Pulmonary artery endothelial cell (primary cell): ENCODE data around the gene MAGI2. TPM values are rescaled to one million over a fixed set of nuclear protein-coding genes. Genes with fewer than 3 reads are reported as not detected.
"Not testable (repeated sequence)": the region's sequence is repeated elsewhere in the genome, so short reads cannot be mapped to it uniquely, and the experiment has no call there.

Experiments used
- DNase-seq: peaks from one replicate; pipeline ENCODE4 v3.0.0-alpha.2; 2011; ENCODE audit warnings: low read depth, low spot score
- total RNA-seq: library from RNA; depleted of rRNA; stranded (reverse); fragments of >200 nt; gene quantifications from 2 replicates; pipeline ENCODE4 v1.2.3, GENCODE V29; 2014

The MAGI2 gene
- total RNA-seq, 1 donor from 2014 or later = 1.3 TPM

DNA sequence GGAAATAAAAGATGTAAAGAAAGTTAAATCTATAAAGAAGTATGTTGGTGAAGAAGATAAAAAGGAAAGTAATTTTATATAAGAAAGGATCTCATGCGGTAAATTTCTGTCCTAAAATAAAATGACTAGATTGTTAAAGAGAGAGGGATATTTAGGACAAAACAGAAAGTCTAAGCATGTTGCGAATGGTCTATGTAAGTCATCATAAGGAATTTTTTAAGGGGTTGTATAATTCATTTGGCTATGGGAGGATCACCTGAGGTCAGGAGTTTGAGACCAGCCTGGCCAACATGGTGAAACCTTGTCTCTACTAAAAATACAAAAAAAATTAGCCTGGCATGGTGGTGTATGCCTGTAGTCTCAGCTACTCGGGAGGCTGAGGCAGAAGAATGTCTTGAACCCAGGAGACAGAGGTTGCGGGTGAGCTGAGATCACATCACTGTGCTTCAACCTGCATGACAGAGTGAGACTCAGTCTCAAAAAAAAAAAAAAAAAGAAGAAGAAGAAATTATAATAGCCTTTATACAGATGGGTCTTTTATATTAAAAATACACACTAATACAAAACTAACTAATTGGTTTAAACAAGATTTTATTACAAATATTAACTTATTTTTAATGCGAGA is 294.3 kb downstream of the MAGI2 start:
- DNase-seq = no peak

DNA sequence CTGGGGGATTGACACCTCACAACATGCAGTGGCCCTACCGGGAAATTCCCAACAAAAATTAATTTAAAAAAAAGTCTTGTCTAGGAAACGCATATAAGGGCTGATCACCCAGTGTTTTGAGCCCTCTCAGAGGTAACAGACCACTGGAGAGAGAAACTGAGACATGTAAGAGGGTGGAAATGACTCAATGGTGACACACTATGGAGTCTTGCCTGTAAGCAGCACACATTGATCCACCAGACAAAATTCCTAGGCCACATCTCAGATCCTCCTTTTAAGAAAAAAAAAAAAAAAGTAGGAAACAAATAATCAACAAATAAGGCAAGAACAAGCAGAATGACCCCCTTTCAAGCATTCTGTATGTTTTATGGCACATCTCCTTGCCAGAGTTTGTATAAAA is 296.2 kb downstream of the MAGI2 start:
- no peak for DNase-seq

DNA sequence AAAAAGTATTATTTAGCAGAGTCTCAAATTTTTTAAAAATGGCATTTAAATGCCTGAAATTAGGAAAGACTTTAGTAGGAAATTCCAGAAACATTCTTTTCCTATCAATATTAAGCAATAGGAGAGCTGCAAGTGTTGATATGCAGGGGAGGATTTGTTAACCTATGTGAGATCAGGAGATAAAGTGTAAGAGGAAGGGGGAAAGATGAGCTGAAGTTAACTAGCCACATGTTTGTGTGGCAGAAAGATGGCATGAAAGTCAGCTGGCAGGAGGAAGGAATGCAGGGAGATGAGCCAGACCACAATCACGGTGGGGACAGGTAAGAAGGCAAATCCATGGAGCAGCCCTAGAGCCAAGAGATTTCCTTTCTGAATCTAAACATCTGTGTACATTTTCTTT is 303.6 kb downstream of the MAGI2 start:
- no peak for DNase-seq

DNA sequence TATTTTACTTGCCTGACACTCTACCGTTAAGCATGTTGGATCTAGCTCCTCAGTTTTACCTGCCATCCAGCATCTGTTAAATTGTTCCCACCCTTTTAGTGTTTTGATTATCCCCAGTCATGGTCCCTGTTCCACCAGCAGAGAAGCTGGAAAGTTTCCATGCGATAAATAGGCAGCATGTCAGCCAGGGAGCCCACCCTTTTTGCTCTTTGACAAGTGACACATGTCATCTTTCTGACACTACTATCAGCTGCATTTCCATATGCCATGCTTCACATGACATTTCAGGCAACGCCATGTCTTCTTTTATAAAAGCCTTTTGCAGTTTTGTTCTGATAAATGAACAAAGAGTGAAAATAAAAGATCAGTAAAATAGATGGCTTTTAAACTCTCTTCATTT is 310.8 kb downstream of the MAGI2 start:
- no peak for DNase-seq

DNA sequence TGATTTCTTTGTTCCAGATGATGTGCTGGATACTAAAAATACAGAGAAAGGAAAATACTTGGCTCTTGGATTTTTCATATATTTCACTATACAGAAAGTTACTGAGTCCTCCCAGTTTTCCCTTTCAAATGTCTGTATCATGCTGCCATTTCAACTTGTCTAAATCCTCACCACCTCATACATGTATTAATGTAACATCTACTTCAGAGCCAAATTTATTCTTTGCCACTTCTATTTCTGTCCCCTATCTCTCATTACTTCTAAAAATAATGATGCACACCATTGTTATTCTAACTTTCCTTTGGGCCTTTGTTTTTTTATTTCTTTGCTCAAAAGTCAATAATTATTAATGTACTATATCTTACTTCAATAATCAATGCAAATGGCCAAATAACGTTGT is 312.2 kb downstream of the MAGI2 start:
- DNase-seq = no peak

GRCh38 chr7:79137942-79138341 is 315.5 kb downstream of the MAGI2 start:
- DNase-seq = no peak

GRCh38 chr7:79132844-79133451 is 320.5 kb downstream of the MAGI2 start:
- DNase-seq = no peak

- no peak for DNase-seq
Observed at GRCh38 chr7:79130715-79131114, 322.8 kb downstream of the MAGI2 start.

- no peak for DNase-seq
Observed at GRCh38 chr7:79124331-79124730, 329.1 kb downstream of the MAGI2 start.

- DNase-seq = no peak
Observed at GRCh38 chr7:79118143-79118542, 335.3 kb downstream of the MAGI2 start.

DNA sequence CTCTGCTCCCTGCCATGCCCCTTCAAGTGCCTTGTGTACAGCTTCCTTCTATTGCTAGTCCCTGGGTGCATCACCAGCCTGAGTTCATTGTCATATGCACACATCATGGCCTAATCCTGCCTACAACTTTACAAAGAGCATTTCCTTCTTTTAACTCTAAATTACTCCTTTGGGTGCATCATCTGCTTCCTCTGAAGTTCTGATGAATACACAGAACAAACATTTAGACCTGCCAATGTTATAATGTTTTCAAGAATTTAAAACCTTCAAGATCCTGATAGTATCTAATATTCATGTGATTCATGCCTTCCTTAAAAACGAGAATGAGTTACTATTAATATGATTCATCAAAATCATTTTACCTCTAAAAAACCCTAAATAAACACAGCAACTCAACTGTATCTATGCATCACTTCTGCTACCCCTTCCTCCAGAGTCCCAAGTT is 357.1 kb downstream of the MAGI2 start:
- DNase-seq = no peak

DNA sequence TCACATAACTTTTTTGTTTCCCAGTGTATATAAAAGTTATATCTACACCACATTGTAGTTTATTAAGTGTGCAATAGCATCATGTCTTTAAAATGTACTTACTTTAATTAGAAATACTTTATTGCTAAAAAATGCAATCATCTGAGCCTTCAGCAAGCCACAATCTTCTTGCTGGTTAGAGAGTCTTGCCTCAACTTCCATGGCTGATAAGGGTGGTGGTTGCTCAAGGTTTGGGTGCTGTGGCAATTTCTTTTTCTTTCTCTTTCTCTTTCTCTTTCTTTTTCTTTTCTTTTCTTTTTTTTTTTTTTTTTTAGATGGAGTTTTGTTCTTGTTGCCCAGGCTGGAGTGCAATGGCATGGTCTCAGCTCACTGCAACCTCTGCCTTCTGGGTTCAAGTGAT is 360.0 kb downstream of the MAGI2 start:
- no peak for DNase-seq

DNA sequence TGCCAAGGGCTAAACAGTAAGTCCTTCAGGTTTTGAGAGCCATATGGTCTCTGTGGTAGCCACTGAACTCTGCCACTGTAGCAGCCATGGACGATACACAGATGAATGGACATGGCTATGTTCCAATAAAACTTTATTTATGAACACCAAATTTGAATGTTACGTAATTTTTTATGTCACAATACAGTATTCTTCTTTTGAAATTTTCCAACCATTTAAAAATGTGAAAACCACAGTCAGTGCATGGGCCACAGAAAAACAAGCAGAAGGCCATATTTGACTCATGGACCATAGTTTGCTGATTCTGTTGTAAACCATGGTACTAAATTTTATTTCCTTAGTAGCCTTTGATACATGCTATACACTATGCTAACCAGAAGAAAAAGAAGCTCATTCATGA is 361.8 kb downstream of the MAGI2 start:
- DNase-seq = no peak

DNA sequence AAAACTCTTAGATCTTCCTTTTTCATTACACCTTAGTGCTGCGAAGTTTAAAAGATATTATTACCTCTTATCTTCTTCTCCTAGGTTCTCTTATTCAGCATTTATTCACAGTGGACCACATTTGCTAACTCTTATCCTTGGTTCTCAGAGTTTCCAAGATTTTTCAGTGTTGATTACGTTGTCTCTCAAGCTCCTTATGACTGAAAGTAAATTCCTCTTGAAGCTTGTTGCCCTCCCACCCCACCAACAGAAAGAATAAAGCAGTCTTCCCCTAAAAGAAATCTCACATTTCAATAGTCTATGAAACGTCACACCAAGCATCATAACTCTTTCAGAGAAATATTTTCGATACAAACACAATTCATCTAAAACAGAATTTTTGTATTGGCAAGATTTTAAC is 362.5 kb downstream of the MAGI2 start:
- DNase-seq = no peak

DNA sequence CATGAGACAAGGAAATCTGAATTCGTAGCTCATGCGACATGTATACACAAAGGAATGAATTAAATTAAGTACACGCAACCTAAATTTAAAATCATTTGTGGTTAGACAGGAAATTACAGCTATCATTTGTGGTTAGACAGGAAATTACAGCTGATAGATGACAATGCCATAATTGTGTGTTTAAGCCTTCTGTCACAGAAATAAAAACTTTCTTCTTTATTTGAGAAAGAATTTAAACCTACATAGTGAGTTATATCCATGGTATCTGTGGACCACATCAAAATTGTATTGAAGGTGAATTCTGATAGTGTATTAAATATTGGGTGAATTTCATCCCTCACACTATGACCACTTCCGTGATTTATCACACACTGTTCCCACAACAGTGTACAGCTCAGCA is 362.9 kb downstream of the MAGI2 start:
- DNase-seq = no peak

DNA sequence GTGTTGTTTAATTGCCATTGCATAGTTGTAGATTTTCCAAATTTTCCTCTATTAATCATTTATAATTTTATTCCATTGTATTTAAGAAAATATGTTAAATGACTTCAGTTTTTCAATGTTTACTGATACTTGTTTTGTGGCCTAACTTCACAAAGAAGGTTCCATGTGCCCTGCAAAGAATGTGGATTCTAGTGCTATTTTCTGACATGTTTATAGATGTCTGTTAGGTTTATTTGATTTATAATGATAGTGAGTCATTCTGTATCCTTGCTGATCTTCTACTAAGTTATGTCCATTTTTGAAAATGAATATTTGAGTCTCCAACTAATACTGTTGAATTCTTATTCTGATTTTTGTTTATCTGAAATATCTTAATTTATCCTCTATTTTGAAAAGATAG is 369.0 kb downstream of the MAGI2 start:
- DNase-seq = no peak

GRCh38 chr7:79079919-79080554 is 373.4 kb downstream of the MAGI2 start:
- no peak for DNase-seq

DNA sequence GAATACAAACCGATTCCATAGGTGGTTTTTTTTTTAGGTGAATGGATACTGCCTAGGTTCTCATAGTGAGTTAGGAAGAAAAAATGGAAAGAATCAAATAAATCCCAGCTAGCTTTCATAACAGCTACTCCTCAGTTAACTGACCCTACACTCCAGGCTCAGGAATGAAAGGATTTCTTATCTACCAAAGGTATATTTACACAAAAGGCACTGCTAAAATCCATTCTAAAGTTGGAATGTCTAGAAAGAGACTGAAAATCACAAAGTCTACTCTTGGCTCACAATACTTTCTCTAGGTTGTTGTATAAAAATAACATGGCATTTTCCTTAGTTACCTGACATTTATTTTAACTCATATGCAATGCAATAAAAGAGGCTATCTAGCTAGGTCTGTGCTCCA is 375.2 kb downstream of the MAGI2 start:
- DNase-seq = no peak

DNA sequence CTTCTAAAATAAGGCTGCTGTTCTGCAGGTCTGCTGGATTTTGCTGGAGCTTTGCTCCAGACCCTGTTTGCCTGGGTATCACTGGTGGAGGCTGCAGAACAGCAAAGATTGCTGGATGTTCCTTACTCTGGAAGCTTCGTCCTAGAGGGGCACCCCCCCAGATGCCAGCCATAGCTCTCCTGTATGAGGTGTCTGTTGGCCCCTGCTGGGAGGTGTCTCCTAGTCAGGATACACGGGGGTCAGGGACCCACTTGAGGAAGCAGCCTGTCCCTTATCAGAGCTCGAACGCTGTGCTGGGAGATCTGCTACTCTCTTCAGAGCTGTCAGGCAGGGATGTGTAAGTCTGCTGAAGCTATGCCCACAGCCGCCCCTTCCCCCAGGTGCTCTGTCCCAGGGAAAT is 382.3 kb downstream of the MAGI2 start:
- DNase-seq = not testable (repeated sequence)

DNA sequence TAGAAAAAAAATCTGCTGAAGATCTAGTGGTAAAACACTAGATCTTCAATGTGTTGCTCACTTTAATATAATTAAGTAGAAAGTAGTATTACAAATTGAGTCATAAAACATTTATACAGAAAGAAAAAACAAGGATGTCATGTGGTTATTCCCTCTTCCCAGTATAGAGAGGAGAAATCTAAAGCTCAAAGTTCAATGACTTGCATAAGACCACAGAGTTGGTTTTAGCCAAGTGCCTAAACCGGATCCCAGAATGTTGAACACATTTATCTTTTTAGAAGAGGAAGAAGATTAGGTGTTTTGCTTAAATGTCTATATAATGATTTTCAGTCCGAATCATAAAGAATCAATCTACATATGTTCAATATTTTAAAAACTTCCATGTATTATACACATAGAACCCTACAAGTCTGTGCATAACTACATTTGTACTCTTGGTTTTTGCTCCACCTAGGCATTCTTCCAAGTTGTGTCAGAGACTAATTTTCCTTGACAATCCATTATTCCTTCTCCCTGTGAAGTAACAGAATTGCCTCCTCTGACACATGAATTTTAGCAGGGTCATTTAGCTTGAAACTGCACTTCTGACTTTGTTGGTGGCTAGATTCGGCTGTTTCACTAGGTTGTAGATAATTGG is 389.2 kb downstream of the MAGI2 start:
- DNase-seq = no peak

- no peak for DNase-seq
Observed at GRCh38 chr7:79063019-79063698, 390.3 kb downstream of the MAGI2 start.

- no peak for DNase-seq
Observed at GRCh38 chr7:79060498-79060897, 393.0 kb downstream of the MAGI2 start.
